ENCODE data around the gene PCDHGA12.
"Not testable (repeated sequence)": the region's sequence is repeated elsewhere in the genome, so short reads cannot be mapped to it uniquely, and the experiment has no call there.

The PCDHGA12 gene

GRCh38 chr5:141398608-141399007 is 31.7 kb upstream of the PCDHGA12 start:
- no peak for TF ChIP-seq GATA2 (IDR thresholded peaks at IDR 0.05; ENCODE audit: low read depth, low read length)
- TF ChIP-seq GATA3 (IDR thresholded peaks at IDR 0.05; ENCODE audit: low read depth, low read length): no peak

GRCh38 chr5:141399555-141400258 is 30.6 kb upstream of the PCDHGA12 start:
- TF ChIP-seq GATA3 (IDR thresholded peaks at IDR 0.05; ENCODE audit: low read depth, low read length): no peak
- no peak for TF ChIP-seq GATA2 (IDR thresholded peaks at IDR 0.05; ENCODE audit: low read depth, low read length)

- TF ChIP-seq GATA2 (IDR thresholded peaks at IDR 0.05; ENCODE audit: low read depth, low read length) (no peak), GATA3 (IDR thresholded peaks at IDR 0.05; ENCODE audit: low read depth, low read length) (no peak)
Measured at GRCh38 chr5:141402553-141403243, 27.6 kb upstream of the PCDHGA12 start, which contains the start of gene PCDHGA9. PCDHGA9 (plus strand) TSS chr5:141402778; CDS start chr5:141402953, 175 bp downstream.

GRCh38 chr5:141403387-141403786 is 26.9 kb upstream of the PCDHGA12 start:
- TF ChIP-seq GATA3 (IDR thresholded peaks at IDR 0.05; ENCODE audit: low read depth, low read length) (no peak), GATA2 (IDR thresholded peaks at IDR 0.05; ENCODE audit: low read depth, low read length) (no peak)

GRCh38 chr5:141407790-141408505 is 22.4 kb upstream of the PCDHGA12 start, which contains the start of gene PCDHGB6:
PCDHGB6 (plus strand) TSS chr5:141408021; CDS start chr5:141408203, 182 bp downstream.
- not testable (repeated sequence) for TF ChIP-seq GATA2, GATA3 (IDR thresholded peaks at IDR 0.05; ENCODE audit: low read depth, low read length)

- TF ChIP-seq GATA3 (IDR thresholded peaks at IDR 0.05; ENCODE audit: low read depth, low read length): no peak
- TF ChIP-seq GATA2 (IDR thresholded peaks at IDR 0.05; ENCODE audit: low read depth, low read length): no peak
Measured at GRCh38 chr5:141409598-141410306, 20.6 kb upstream of the PCDHGA12 start.

GRCh38 chr5:141411575-141411974 is 18.7 kb upstream of the PCDHGA12 start:
- TF ChIP-seq GATA3 (IDR thresholded peaks at IDR 0.05; ENCODE audit: low read depth, low read length) (no peak), GATA2 (IDR thresholded peaks at IDR 0.05; ENCODE audit: low read depth, low read length) (no peak)

- no peak for TF ChIP-seq GATA2 (IDR thresholded peaks at IDR 0.05; ENCODE audit: low read depth, low read length)
- no peak for TF ChIP-seq GATA3 (IDR thresholded peaks at IDR 0.05; ENCODE audit: low read depth, low read length)
Measured at GRCh38 chr5:141412854-141413539, 17.3 kb upstream of the PCDHGA12 start, which contains the start of gene PCDHGA10. PCDHGA10 (plus strand) TSS chr5:141412987; CDS start chr5:141413176, 189 bp downstream.

- no peak for TF ChIP-seq GATA3 (IDR thresholded peaks at IDR 0.05; ENCODE audit: low read depth, low read length)
- no peak for TF ChIP-seq GATA2 (IDR thresholded peaks at IDR 0.05; ENCODE audit: low read depth, low read length)
Measured at GRCh38 chr5:141413540-141414069, 16.7 kb upstream of the PCDHGA12 start.

GRCh38 chr5:141417494-141418172 is 12.7 kb upstream of the PCDHGA12 start, which contains the start of gene PCDHGB7:
PCDHGB7 (plus strand) TSS chr5:141417677; CDS start chr5:141417860, 183 bp downstream.
- TF ChIP-seq GATA3, GATA2 (IDR thresholded peaks at IDR 0.05; ENCODE audit: low read depth, low read length): not testable (repeated sequence)

GRCh38 chr5:141419074-141419880 is 11.0 kb upstream of the PCDHGA12 start:
- TF ChIP-seq GATA3 (IDR thresholded peaks at IDR 0.05; ENCODE audit: low read depth, low read length): no peak
- no peak for TF ChIP-seq GATA2 (IDR thresholded peaks at IDR 0.05; ENCODE audit: low read depth, low read length)
